NCI-H2227 treated with DMSO at 0.1 percent for 48 hours (cell line): Measurements from ENCODE around the gene NLRP12.
A peak's percentile ranks its signal among the peaks of the same experiment; 100 is the strongest.
"Not testable (repeated sequence)": the region's sequence is repeated elsewhere in the genome, so short reads cannot be mapped to it uniquely, and the experiment has no call there.

Experiments used
- DNase-seq: peaks from one replicate; lab custom pipeline; 2025; lab: John Stamatoyannopoulos, UW

The NLRP12 gene, protein sequence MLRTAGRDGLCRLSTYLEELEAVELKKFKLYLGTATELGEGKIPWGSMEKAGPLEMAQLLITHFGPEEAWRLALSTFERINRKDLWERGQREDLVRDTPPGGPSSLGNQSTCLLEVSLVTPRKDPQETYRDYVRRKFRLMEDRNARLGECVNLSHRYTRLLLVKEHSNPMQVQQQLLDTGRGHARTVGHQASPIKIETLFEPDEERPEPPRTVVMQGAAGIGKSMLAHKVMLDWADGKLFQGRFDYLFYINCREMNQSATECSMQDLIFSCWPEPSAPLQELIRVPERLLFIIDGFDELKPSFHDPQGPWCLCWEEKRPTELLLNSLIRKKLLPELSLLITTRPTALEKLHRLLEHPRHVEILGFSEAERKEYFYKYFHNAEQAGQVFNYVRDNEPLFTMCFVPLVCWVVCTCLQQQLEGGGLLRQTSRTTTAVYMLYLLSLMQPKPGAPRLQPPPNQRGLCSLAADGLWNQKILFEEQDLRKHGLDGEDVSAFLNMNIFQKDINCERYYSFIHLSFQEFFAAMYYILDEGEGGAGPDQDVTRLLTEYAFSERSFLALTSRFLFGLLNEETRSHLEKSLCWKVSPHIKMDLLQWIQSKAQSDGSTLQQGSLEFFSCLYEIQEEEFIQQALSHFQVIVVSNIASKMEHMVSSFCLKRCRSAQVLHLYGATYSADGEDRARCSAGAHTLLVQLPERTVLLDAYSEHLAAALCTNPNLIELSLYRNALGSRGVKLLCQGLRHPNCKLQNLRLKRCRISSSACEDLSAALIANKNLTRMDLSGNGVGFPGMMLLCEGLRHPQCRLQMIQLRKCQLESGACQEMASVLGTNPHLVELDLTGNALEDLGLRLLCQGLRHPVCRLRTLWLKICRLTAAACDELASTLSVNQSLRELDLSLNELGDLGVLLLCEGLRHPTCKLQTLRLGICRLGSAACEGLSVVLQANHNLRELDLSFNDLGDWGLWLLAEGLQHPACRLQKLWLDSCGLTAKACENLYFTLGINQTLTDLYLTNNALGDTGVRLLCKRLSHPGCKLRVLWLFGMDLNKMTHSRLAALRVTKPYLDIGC

GRCh38 chr19:53824134-53824611 is at the start of gene NLRP12:
Gene NLRP12 (minus strand): TSS chr19:53824314. CDS start chr19:53824174, 140 bp downstream.
- no peak for DNase-seq

GRCh38 chr19:53872762-53873161 is 48.6 kb upstream of the NLRP12 start:
- no peak for DNase-seq

GRCh38 chr19:53871454-53871853 is 47.3 kb upstream of the NLRP12 start:
- no peak for DNase-seq

DNA sequence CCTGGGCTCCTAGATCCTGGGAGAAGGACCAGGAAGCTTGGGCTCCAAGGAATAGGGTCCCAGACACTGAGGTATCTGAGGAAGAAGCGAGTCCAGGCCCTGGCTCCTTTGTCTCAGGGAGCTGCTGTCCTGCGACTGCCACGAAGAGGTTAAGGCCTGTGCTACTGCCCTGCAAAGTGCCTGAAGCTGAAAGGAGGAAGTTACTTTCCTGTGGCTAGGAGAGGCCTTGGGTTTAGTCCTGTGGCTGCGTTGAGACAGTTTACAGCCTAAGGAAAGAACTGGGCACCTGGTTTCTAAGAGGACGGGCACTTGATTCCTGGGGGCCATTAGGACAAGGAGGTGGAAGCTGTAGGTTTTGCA is 46.4 kb upstream of the NLRP12 start:
- no peak for DNase-seq

DNA sequence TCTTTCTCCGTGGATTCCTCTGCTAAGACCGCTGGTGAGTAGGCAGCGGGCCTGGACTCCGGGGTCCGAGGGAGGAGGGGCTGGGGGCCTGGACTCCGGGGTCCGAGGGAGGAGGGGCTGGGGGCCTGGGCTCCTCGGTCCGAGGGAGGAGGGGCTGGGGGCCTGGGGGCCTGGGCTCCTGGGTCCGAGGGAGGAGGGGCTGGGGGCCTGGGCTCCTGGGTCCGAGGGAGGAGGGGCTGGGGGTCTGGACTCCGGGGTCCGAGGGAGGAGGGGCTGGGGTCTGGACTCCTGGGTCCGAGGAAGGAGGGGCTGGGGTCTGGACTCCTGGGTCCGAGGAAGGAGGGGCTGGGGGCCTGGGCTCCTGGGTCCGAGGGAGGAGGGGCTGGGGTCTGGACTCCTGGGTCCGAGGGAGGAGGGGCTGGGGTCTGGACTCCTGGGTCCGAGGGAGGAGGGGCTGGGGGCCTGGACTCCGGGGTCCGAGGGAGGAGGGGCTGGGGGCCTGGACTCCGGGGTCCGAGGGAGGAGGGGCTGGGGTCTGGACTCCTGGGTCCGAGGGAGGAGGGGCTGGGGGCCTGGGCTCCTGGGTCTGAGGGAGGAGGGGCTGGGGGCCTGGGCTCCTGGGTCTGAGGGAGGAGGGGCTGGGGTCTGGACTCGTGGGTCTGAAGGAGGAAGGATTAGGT is 45.8 kb upstream of the NLRP12 start:
- not testable (repeated sequence) for DNase-seq

DNA sequence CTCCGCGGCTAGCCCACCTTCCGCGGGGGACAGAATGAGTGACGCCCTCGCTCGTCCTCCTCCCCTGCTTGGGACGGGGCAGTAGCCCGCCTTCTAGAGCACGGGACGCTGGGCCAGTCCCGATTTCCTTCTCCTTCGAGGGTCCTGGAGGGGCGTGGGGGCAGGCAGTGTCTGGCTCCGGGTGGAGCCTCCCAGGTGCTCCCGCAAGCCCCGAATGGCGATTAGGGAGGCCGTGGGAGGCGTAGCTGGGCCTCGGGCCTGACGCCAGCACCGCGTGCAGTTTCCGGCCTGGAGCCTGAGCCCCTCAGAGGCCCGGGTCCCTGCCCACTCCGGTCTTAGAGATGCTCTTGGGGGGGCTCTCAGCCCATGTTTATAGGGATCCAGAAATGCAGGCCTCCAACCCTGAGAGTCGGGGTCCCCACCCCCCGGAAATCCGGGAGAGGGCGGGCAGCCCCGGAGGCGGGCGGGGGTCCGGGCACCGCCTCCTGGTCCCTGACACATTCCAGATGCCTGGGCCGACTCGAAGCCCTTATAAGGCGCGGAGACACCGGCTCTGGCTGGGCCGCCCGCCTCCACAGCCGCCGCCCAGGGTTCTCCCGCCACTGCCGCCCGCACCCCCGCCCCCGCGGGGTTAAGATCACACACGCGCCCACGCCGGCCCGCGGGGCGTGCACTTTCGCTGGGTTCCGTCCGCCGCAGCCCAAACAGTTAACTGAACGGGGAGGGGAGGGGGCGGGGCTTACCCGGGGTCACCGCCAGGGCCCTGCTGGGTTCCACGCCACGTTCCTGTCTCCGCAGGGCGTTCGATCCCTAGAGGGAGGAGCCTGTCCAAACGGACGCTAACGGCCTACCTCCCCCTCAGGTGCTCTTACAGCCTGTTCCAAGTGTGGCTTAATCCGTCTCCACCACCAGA is 45.0 kb upstream of the NLRP12 start:
- DNase-seq: peak; percentile 79

- no peak for DNase-seq
These were observed 44.2 kb upstream of the NLRP12 start for GRCh38 chr19:53868091-53868891.

DNA sequence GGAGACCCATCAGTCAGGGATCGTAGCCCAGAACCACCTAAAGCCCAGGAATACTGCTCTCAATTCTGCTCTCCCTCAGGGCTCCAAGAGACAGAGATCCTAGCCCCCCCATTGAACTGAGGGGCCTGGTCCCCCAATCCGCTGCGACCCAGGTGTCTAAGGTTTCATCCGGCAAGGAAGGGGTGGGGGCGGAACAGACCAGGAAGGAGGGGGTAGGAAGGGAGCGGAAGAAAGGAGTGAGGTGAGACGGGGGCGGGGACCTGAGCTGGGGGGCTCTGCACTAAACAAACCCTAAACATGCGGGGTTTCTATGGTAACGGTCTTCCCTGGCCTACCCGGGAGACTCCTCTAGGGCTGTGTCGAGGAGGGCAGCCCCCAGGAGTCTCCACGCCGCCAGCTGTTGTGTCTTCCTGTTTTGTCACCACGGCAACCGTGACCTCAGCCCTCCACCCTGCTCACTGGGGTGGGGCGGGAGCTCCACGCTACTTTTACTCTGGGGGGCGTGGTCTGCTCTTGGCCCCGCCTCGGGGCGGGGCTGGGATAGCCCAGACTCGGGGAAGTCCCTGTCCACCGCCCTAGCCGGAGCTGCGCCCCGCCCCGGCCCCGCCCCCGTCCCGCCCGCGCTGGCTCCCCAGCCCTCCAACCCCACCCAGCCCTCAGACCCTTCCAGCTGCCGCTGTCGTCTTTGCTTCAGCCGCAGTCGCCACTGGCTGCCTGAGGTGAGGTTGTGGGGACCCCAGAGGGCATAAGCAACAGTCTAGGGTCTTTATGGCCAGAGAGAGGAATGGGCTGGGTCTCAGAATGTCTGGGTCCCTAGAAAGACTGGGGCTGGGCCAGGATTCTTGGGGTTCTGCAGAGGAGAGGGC is 43.3 kb upstream of the NLRP12 start, which contains the start of gene MYADM:
Gene MYADM (plus strand): TSS at position 659 of the 866 bp plus-strand sequence. CDS start 5,647 bp downstream, outside the sequence.
- DNase-seq: peak; percentile 100

- DNase-seq: no peak
These were observed 42.7 kb upstream of the NLRP12 start for GRCh38 chr19:53866865-53867224.

DNA sequence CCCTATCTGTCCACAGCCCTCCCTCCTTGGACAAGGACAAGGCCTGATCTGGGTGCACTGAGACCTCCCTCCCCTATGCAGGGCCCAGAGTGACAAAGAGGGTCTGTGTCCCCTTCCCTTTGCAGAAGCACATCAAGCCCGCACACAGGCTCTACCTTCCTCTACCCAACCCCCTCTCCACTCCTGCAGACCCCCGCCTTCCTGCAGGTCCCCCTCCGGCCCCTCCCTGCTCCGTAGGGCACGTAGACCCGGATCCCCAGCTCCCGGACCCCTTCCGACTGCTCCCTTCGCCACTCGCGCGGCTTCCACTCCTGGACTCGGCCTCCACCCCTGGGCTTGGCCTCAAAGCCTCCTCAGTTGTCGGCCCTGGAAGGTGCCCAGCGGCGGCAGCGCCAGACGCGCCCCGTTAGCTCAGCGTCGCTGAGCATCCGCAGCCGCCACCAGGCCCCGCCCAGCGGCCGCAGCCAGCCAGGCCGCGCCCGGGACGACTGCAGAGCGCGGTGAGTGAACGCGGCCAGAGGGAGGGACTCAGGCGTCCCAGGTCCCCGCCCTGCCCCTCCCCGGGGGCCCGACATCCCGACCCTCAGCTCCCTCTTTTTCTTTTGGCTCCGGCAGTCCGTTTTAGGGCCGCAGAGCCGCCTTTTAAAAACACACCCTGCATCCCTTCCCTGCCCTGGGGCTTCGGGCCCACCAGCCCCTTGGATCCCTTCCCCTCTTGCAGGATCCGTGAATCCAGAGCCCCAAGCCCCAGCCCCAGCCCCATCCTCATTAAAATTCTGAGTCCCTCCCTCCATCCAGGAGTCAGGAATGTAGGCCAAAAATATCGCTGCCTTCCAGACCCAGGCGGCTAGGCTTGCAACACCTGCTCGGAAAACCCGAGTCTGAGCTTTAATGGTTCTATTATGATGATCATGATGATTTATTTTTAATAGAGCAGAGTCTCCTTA is 42.1 kb upstream of the NLRP12 start:
- DNase-seq: peak; percentile 81

DNA sequence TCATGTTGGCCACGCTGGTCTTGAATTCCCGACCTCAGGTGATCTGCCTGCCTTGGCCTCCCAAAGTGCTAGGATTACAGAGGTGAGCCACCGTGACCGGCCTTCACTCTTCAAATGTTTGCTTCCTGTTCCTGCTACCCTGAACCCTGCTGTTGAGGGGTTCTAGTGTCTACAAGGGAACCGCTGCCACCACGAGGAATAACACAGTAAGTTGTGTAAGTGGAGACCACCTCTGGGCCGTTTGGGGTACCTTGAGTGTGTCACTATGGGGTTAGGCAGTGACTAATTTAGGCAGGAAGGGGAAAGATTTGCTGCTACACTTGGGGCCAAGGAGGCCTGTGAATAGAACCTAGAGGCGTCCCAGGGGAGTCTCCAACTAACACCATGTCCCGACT is 41.4 kb upstream of the NLRP12 start:
- no peak for DNase-seq

- no peak for DNase-seq
These were observed 40.3 kb upstream of the NLRP12 start for GRCh38 chr19:53864308-53864836.

DNA sequence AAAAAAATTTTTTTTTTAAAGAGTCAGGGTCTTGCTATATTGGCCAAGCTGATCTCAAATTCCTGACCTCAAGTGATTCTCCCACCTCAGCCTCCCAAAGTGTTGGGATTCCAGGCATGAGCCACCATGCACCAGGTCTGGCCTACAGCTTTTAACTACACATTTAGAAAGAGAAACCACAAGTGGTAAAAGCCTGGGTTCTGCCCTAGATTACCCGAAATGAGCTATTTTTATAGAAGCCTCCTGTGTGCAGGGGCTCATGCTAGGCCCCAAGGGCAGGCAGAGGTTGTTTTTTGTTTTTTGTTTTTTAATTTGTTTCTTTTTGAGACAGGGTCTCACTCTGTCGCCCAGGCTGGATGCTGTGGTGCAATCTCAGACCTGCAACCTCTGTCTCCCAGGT is 29.6 kb upstream of the NLRP12 start:
- DNase-seq: no peak

GRCh38 chr19:53849237-53849676 is 25.1 kb upstream of the NLRP12 start:
- no peak for DNase-seq

GRCh38 chr19:53847555-53847954 is 23.4 kb upstream of the NLRP12 start:
- no peak for DNase-seq

GRCh38 chr19:53844849-53845246 is 20.7 kb upstream of the NLRP12 start:
- DNase-seq: no peak

DNA sequence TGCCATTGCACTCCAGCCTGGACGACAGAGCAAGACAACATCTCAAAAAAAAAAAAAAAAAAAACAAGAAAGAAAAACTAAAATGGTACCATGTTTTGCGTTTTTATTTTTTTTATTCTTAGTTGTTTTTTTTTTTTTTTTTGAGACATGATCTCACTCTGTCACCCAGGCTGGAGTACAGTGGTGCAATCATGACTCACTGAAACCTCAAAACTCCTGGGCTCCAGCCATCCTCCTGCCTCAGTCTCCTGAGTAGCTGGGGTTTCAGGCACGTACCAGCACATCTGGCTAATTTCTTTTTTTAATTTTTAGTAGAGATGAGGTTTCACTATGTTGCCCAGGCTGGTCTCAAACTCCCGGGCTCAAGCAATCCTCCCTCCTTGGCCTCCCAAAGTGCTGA is 16.8 kb upstream of the NLRP12 start:
- not testable (repeated sequence) for DNase-seq
